HG02884 (cell line): ENCODE data around the gene SCUBE2.
"Not testable (repeated sequence)": the region's sequence is repeated elsewhere in the genome, so short reads cannot be mapped to it uniquely, and the experiment has no call there.

Experiments used
- ATAC-seq: cut with Tn5 transposase; IDR thresholded peaks from one replicate; pipeline ENCODE4 v1.9.1; 2021; ENCODE audit warnings: mild to moderate bottlenecking, moderate library complexity; ENCODE audit not compliant: unreplicated experiment

SCUBE2 gene

DNA sequence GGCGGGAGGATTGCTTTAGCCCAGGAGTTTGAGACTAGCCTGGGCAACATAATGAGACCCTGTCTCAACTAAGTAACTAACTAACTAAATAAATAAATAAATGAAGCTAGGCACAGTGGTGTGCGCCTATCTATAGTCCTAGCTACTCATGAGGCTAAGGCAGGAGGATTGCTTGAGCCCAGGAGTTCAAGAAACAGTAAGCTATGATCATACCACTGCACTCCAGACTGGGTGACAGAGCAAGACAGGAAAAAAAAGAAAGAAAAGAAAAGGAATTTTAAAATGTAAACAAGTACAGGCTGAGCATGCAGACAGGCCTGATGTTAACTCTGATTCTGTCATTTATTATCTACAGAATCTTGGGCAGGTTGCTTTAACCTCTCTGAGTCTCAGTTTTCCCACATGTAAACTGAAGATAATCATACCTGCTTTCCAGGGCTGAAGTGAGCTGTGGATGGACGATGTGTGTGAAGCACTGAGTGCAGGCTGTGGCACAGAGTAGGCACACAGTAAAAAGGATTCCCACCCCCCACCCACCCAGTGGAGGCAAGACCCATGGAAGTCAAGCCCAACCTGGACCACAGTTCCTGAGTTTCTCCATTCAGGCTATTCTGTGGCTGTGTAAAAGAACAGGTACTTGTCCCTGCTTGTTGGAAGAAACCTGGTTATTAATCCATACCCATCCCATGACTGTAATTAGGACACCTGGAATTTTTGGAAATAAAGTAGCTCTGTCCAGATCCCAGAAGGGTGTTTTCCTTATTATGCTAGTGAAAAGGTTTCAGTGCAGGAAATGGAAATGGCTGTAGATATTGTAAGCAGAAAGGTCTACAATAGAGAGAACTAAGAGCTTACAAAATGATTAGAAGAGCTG, 18.7 kb upstream of the SCUBE2 start:
- ATAC-seq, result no peak

DNA sequence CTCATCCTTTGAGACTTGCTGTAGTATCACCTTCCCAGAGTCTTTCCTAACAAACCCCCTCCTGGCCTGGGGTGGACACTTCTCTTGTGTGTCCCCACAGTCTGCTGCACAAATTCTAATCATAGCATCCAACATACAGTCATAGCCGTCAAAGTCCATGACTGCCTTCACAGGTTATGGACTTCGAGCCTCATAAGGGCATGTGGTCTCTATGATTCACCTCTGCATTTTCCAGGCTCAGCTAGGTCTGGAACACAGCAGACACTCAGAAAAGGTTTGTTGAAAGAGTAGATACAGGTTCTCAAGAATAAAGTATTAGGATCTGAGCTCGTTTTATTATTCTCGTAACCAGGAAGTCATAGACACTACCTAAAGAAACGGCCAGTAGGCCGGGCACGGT, 13.2 kb upstream of the SCUBE2 start:
- ATAC-seq, result no peak

DNA sequence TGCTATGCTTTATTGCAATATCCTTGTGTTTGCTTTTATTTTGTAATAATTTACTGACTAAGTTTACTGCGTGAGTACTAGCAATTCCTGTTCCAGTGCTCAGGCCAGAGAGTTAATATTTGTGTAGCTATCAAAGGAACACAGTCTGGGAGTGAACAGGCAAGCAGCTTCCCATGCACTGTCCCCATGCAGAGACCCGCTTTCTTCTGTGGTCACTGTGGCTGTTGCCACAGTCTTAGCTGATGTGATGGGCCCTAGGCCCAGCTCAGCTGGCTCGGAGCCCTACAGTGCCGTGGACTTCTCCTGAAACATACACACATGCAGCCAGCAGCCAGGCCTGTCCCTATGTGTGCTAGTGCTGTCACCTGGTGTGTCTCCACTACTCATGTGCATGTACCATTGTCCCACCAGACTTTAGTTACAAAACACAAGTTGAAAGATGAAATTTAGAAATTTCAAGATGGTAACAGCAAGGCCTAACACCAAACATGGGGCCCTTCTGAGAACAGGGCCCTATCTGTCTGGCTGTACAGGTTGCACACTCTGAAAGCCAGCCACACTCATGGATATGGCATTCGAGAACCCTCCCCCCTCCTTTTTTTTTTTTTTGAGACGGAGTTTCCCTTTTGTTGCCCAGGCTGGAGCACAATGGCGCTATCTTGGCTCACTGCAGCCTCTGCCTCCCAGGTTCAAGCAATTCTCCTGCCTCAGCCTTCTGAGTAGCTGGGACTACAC, 12.3 kb upstream of the SCUBE2 start:
- no peak for ATAC-seq

DNA sequence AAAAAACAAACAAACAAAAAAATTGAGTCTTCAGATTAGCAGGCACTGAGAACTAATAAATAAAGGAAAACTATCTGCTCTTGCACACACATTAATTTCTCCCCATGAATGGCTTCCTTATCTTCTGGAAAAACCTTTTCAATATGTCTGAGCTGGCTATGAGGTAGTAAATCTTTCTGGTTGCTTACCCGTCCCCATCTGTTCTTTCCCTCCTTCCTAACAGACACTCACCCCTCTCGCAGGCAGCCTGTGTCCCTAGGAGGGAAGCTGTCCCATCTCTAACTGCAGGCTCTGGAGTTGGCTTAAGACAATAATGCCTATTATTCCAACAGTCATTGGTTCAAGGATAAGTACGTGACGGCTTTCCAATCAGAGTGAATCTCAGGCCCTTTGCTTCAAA, 8.2 kb upstream of the SCUBE2 start:
- no peak for ATAC-seq

DNA sequence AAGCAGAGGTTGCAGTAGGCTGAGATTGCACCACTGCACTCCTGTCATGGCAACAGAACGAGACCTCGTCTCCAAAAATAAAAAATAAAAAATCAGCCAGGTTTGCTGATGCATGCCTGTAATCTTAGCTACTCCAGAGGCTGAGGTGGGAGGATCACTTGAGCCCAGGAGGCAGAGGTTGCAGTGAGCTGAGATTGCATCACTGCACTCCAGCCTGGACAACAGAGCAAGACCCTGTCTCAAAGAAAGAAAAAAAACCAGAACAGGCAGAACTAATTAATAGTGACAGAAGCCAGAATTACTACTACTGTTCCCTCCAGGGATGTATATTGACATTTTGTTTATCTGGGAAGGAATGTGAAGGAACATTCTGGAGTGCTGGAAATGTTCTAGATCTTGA, 7.1 kb upstream of the SCUBE2 start:
- not testable (repeated sequence) for ATAC-seq

DNA sequence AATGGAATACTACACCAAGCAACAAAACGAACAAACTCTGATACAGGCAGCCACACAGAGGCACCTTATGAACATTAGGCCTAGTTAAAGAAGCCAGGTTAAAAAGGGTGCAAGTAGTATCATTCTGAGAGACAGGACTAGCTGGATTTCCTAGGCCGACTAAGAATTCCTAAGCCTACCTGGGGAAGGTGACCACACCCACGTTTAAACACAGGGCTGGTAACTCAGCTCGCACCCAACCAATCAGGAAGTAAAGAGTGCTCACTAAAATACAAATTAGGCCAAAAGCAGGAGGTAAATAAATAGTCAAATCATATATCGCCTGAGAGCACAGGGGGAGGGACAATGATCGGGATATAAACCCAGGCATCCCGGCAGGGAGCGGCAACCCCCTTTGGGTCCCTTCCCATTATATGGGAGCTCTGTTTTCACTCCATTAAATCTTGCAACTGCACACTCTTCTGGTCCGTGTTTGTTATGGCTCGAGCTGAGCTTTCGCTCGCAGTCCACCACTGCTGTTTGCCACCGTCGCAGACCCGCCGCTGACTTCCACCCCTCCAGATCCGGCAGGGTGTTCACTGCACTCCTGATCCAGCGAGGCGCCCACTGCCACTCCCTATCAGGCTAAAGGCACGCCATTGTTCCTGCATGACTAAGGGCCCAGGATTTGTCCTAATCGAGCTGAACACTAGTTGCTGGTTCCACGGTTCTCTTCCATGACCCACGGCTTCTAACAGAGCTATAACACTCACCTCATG, 6.0 kb upstream of the SCUBE2 start:
- not testable (repeated sequence) for ATAC-seq

DNA sequence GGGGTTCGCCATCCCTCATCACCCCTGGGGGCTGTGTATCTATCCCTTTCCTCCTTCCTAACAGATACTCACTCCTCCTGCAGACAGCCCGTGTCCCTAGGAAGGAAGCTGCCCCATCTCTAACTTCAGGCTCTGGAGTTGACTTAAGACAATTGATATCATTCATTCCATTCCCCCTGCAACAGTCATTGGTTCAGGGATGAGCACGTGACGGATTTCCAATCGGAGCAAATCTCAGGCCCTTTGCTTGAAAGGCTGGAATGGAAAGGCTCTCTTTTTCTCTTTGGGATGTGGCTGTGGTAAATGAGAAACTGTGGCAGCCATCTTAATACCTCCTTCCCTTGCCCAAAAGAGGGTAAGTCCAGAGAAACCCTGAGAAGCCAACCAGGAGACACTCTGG, 5.0 kb upstream of the SCUBE2 start:
- ATAC-seq, result no peak

DNA sequence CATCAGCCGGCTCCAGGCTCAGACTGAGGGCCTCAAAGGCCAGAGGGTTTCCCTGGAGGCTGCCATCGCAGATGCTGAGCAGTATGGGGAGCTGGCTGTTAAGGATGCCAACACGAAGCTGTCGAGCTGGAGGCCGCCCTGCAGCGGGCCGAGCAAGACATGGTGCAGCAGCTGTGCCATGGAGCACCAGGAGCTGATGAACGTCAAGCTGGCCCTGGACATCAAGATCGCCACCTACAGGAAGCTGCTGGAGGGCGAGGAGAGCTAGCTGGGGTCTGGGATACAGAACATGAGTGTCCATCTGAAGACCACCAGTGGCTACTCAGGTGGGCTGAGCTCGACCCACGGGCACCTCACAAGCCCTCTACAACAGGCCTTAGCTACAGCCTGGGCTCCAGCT, 4.0 kb upstream of the SCUBE2 start:
- ATAC-seq, result no peak

DNA sequence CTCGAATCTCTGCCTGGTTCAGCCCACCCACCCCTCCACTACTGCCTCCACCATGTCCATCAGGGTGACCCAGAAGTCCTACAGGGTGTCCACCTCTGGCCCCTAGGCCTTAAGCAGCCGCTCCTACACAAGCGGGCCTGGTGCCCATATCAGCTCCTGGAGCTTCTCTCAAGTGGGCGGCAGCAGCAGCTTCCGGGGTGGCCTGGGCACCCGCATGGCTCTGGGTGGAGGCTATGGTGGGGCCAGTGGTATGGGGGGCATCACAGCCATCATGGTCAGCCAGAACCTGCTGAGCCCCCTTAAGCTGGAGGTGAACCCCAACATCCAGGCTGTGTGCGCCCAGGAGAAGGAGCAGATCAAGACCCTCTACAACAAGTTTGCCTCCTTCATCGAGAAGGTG, 3.0 kb upstream of the SCUBE2 start:
- ATAC-seq, result no peak

DNA sequence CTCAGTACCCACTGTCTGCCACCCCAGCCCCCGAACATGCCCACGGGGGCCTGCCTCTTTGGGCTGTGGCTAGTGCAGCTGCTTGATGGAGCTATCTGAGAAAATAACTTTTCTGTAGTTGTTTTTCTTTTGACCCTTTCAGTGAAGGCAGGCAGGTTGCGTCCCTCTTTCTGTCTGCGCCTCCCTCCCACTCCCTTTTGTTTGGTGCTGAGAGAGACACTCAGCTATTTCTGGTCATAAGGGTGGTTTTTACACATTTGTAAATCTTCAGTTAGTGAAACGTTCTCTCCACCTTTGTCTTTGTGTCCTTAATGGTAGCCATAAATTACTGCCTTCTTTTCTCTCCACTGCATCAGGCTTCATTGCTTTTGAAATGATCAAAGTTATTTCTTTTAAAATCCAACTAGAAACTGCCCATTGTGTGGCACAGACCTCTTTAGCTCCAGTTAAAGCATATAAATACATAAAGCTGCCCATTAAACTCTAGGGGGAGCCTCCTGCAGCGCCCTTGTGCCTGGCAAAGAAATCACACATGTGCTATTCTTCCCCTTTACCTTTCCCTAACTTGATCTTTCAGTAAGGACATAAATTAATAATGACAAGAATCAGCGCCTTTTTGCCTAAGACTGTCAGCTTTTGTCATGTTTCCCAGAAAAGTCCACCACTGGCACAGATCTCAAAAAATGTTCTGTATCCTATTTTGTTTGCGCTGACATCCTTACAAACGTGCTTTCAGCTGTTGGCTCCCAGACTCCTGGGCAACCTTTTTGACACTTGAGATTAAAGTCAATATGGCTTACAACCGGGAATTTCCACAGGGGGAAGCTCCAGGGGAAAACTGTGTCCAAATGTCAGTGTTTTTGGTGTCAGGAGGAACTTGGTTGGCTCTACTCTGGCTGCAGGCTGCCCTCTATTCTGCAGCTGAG, 1.7 kb upstream of the SCUBE2 start:
- no peak for ATAC-seq

DNA sequence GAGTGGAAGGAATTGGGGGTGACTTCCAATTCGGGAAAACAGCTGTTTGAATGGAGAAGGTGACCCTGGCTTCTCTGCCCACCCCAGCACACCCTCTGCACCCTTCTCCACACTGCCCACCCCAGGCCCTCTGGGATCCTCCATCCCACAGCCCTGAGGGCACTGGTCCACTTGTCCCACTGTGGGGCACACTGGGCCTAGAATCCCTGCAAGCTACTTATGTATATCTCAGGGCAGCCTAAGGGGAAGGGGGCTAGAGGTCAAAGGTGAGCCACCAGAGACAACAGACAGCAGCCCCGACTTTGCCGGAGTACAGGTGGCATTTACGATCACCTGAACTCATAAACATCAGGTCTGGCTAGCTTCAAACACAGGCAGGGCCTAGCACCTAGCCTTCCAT, 673 bp upstream of the SCUBE2 start:
- no peak for ATAC-seq

DNA sequence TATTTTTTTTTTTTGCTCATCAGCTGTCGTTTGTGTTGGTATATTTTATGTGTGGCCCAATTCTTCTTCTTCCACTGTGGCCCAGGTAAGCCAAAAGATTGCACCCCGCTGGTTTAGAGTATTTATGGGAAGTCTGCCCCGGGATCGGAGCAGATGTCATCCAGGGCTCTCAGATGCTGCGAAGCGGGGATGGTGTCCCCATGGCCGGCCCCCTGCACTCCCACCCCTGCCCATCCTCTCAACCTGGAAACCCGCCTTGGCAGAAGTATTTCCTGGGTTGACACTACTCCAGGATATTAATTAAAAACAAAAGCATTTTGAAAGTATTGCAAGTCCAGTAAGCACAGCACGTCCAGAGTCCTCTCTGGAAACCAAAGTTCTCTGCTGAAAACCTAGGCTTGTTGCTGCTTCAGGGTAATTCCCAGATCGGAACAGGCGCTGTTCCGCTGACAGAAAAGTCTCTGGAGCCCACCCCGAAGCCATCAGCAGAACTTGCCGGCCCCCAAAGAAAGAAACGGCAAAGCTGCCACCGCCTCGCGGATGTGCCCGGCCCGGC, 833 bp downstream of the SCUBE2 start:
- ATAC-seq, result no peak

DNA sequence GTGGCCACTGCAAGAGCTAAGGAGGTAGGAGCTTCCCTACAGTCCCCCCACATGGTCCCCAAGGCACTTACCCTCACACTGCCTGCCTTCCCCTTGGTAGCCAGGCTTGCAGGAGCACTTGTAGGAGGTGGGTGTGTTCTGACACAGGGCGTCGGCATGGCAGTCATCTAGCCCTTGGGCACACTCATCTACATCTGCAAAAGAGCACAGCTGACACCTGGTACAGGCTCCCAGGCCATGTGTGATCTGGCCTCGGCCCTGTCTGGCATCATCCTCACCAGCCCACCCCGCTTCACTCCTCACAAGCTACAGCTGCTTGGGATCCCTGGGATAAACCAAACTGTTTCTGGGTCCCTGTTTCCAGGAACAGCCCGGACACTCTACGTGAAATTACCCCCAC, 1.8 kb downstream of the SCUBE2 start:
- no peak for ATAC-seq

DNA sequence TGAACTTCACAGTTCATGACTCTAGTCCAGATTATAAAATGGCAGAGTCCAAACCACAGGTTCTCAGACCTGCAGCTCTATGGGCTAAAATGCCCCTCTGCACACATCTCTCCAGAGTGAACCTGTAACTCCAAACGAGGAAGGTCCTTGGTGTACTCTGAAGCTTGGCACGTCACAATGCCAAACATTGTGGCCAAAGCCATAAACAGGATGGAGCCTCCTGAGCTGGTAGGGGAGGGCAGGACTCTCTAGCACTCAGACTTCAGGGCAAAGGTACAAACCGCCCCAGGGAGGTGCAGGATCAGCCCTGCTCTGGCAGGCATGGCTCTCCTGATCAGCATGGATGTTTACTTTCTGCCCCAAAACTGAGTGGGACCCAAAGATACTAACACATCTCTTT, 2.3 kb downstream of the SCUBE2 start:
- no peak for ATAC-seq

DNA sequence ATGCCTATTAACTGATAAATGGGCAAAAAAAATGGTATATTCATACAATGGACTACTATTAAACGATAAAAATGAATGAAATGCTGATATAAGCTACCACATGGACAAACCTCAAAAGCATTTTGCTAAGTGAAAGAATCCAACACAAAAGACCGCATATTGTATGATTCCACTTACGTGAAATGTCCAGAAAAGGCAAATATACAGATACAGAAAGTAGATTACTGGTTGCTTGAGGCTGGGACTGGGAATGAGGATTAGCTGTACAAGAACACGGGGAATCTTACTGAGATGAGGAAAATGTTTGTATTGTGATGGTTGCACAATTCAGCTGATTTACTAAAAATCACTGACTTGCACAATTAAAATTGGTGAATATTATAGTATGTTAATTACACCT, 8.8 kb downstream of the SCUBE2 start:
- ATAC-seq, result no peak

DNA sequence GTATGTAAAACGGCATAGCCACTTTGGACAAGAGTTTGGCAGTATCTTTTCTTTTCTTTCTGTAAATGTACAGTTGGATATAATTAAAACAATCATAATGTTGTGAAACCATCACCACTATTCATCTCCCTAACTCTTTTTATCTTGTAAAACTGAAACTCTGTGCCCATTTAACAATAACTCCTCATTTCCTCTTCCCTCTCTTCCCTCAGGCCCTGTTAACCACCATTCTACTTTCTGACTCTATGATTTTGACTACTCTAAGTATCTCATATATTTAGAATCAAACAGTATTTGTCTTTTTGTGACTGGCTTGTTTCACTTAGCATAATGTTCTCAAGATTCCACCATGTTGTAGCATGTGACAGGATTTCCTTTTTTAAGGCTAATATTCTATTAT, 10.2 kb downstream of the SCUBE2 start:
- no peak for ATAC-seq

DNA sequence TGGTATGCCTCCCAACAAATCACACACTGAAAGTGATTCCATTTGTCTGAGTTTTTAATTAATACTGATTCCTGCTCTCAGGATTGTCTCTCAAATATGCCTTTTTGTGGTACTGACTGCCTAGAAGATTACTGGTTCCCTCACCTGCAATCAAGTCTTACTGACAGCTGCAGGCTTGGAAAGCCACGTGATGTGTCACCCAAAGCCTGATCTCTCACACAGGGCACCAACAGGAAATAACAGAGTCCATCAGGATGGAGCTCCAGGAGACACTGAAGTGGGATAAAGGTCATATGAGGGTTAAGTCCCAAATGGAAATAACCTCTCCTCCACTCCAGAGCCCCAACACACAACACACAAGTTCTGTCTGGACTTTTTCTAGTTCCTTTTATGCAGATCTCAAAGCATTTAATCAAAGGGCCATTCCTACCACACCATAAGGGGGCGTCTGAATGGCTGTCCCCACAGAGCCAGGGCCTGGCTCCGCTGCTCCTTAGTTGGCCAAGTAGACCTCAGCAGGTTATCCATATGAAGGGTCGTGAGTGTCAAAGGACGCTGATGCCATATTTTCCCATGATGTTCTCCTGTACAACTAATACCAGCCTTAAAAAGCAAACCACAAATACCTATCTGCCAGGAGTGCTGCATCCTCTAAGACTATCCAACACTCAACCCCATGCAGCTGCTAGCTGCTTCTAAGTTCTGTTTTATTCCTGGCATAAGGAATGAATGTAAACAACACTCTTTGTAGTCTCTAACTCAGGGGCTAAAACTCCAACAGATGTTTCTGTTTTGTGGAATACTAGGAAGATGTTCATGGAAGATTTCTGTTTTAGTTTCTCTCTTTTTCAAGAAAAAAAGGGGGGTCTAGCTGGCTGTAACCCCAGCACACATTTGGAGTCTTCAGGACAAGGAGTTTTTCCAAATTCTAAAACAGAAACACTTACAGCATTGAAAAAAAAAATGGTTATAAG, 13.0 kb downstream of the SCUBE2 start:
- ATAC-seq, result no peak

DNA sequence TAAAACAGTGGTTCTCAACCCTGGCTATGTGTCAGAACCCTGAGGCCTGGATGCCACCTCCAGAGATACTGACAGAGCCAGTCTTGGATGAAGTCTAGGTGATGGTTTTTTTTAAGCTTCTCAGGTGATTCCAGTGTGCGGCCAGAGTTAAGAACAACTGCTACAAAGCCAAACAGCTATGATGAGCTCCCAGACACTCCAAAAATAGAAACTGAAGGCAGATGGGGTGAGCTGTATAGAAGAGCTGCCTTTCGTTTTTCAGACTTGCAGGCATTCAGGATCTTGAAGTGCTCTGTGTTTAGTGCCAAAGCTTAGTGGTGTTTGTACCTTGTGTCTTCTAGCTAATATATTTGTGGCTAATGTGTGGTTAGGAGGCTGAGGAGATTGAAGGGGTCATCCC, 14.2 kb downstream of the SCUBE2 start:
- no peak for ATAC-seq

DNA sequence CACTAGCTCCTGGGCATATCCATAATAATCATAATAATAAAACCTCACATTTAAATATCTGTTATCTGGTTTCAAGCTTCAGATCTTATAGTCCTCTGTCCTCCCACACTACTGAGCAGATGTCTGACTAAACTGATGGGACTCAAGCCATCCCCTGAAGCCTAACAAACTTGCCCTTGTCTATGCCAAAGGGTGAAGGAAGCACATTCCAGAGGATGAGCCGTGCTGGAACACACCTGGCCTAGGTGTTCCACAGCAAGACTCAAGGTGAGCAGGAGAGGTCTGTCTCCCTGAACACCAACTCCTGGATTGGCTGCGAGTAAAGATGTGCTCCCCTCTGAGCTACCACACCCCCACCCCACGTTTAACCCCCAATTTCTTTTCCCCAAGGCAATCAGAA, 14.7 kb downstream of the SCUBE2 start:
- no peak for ATAC-seq
